ENCODE data around the gene TRNP1.

The TRNP1 gene

DNA sequence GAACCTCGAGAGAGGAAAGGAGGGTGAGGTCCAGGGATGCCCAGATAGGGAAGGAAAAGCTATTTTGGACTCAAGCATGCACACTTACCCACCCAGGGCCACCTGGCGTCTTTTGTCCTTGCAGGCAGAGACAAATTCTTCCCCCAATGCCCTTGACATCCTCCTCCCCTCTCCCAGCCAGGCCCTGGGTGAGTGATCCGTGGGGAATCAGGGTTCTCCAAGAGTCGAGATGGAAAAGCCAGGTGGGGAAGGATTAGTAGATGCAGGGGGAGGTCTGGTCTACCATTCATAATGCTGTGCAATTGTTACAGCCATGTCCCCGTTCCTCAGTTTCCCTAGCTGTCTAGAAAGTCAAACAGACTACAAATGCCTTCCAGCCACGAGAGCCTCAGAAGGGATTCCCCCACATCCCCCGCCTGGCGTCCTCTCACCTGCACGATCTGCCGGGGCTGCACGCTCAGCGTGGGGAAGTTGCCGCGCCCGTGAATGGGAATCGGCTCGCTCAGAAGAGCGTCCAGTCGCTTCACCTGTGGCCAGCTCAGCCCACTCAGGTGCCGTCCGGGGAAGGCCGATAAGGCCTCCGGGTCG lies 18.6 kb downstream of the TRNP1 start:
- peaks cover 0 to 14% (median 4%) of the 10 kb centered on the region in 5 experiments for H3K27me3 ChIP-seq (replicated peaks in 2 of 5; ENCODE audit: control insufficient read depth in 4 of 5, insufficient read depth in 5 of 5, low read length in 4 of 5)
- H3K4me1 ChIP-seq (ENCODE audit: control extremely low read depth in 1 of 4, control insufficient read depth in 4 of 4, insufficient read depth in 4 of 4, low read length in 3 of 4) = peaks cover 0 to 23% (median 11%) of the 10 kb centered on the region in 4 experiments
- H3K36me3 ChIP-seq (ENCODE audit: control insufficient read depth in 4 of 4, insufficient read depth in 4 of 4, low read length in 3 of 4) = no peaks in the 10 kb centered on the region
- 24% methylated on average over 16 of the region's 24 CpGs for WGBS (ENCODE audit: insufficient coverage)
- DNase-seq = no peak
- POLR2A ChIA-PET = no interaction called here
- no peaks in the 10 kb centered on the region for H3K9me3 ChIP-seq (ENCODE audit: control extremely low read depth in 1 of 5, control insufficient read depth in 4 of 5, insufficient read depth in 2 of 5, low read depth in 1 of 5, low read length in 4 of 5)
- peak overlapping the region in 2 of 7 experiments; percentile 60 to 70 for H3K4me3 ChIP-seq (ENCODE audit: control insufficient read depth in 1 of 7, extremely low read depth in 1 of 7, insufficient read depth in 4 of 7, low read depth in 2 of 7, low read length in 6 of 7)
- CTCF ChIA-PET = interaction anchor here (0.8 to 2.2 kb wide), 4 partner anchors 12 to 33 kb away, joined by 3 to 4 read pairs (median 4); no protein-coding TSS in a partner anchor
- no peak overlapping the region for H3K27ac ChIP-seq (ENCODE audit: insufficient read depth in 1 of 2, low read depth in 1 of 2, low read length in 2 of 2, poor library complexity in 1 of 2, severe bottlenecking in 2 of 2)

DNA sequence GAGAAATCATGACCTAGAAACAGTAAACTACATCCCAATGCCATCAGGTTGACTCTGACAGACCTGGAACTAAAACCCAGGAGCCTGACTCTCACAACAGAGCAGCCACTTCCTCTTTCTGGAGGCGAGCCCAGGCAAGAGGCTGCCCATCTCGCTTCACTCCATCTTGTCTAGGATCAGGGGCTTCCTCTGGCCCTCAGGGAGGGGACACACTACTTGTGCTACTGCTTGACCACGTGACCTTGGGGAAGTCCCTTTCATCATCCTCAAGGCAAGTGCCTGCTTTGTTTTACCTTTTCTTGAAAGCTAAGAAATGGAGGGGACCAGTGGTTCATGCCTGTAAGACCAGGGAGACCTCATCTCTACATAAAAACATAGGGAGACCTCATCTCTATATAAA lies 21.8 kb downstream of the TRNP1 start:
- 21% methylated on average over 2 of the region's 3 CpGs for WGBS (ENCODE audit: insufficient coverage)
- no peaks in the 10 kb centered on the region for H3K9me3 ChIP-seq (ENCODE audit: control extremely low read depth in 1 of 5, control insufficient read depth in 4 of 5, insufficient read depth in 2 of 5, low read depth in 1 of 5, low read length in 4 of 5)
- DNase-seq = peak; percentile 29 to 77 (median 67)
- H3K27ac ChIP-seq (ENCODE audit: insufficient read depth in 1 of 2, low read depth in 1 of 2, low read length in 2 of 2, poor library complexity in 1 of 2, severe bottlenecking in 2 of 2) = no peak overlapping the region
- H3K4me1 ChIP-seq (ENCODE audit: control extremely low read depth in 1 of 4, control insufficient read depth in 4 of 4, insufficient read depth in 4 of 4, low read length in 3 of 4) = peaks cover 0 to 23% (median 11%) of the 10 kb centered on the region in 4 experiments
- H3K4me3 ChIP-seq (ENCODE audit: control insufficient read depth in 1 of 7, extremely low read depth in 1 of 7, insufficient read depth in 4 of 7, low read depth in 2 of 7, low read length in 6 of 7) = no peak overlapping the region
- H3K36me3 ChIP-seq (ENCODE audit: control insufficient read depth in 4 of 4, insufficient read depth in 4 of 4, low read length in 3 of 4) = no peaks in the 10 kb centered on the region
- H3K27me3 ChIP-seq (replicated peaks in 2 of 5; ENCODE audit: control insufficient read depth in 4 of 5, insufficient read depth in 5 of 5, low read length in 4 of 5) = peaks cover 0 to 14% (median 4%) of the 10 kb centered on the region in 5 experiments
- ChIA-PET CTCF (no interaction called here), POLR2A (no interaction called here)

DNA sequence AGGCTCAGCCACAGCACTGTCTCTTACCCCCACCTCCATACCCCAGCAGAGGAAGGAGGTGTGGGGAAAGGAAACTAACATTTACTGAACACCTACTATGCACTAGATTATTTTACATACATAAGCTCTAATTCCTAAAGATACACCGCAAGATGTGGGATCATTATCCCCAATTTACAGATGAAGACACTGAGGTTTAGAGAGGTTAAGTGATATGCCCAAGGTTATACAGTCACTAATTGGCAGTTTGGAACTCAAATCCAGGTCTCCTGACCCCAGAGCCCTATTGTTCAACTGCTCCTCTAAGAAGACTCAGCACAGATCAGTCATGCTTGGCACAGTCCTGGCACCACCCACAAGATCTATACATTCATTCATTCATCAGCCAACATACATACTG lies 22.9 kb downstream of the TRNP1 start:
- H3K9me3 ChIP-seq (ENCODE audit: control extremely low read depth in 1 of 5, control insufficient read depth in 4 of 5, insufficient read depth in 2 of 5, low read depth in 1 of 5, low read length in 4 of 5) = no peaks in the 10 kb centered on the region
- H3K27me3 ChIP-seq (replicated peaks in 2 of 5; ENCODE audit: control insufficient read depth in 4 of 5, insufficient read depth in 5 of 5, low read length in 4 of 5) = peaks cover 0 to 13% (median 3%) of the 10 kb centered on the region in 5 experiments
- H3K4me3 ChIP-seq (ENCODE audit: control insufficient read depth in 1 of 7, extremely low read depth in 1 of 7, insufficient read depth in 4 of 7, low read depth in 2 of 7, low read length in 6 of 7) = no peak overlapping the region
- CTCF ChIA-PET = interaction anchor here (1.1 to 1.4 kb wide), 3 partner anchors 10 to 27 kb away, joined by 4 read pairs; no protein-coding TSS in a partner anchor
- DNase-seq = no peak
- H3K4me1 ChIP-seq (ENCODE audit: control extremely low read depth in 1 of 4, control insufficient read depth in 4 of 4, insufficient read depth in 4 of 4, low read length in 3 of 4) = peaks cover 0 to 23% (median 11%) of the 10 kb centered on the region in 4 experiments
- WGBS (ENCODE audit: insufficient coverage) = 100% methylated on average over 1 of the region's 1 CpG
- H3K36me3 ChIP-seq (ENCODE audit: control insufficient read depth in 4 of 4, insufficient read depth in 4 of 4, low read length in 3 of 4) = no peaks in the 10 kb centered on the region
- H3K27ac ChIP-seq (ENCODE audit: insufficient read depth in 1 of 2, low read depth in 1 of 2, low read length in 2 of 2, poor library complexity in 1 of 2, severe bottlenecking in 2 of 2) = no peak overlapping the region
- POLR2A ChIA-PET = no interaction called here

DNA sequence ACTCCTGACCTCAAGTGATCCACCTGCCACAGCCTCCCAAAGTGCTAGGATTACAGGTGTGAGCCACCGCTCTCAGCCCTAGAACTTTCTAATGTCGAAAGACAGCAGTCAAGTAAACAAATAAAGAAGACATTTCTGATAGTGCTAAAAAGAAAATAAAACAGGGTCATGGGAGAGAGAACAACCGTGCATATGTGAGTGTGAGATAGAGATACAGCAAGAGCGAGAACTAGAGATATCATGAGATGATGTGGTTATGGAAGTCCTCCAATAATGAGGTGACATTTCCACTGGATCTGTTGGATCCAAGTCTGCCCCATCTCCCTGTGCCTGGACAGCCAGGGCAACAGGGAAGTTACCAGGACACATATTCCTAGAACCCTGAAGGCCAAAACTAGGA lies 23.7 kb downstream of the TRNP1 start:
- no peaks in the 10 kb centered on the region for H3K36me3 ChIP-seq (ENCODE audit: control insufficient read depth in 4 of 4, insufficient read depth in 4 of 4, low read length in 3 of 4)
- DNase-seq = no peak
- WGBS (ENCODE audit: insufficient coverage) = 89% methylated on average over 4 of the region's 4 CpGs
- CTCF ChIA-PET = interaction anchor here (0.6 to 2.0 kb wide), 6 partner anchors 9 to 78 kb away, joined by 3 to 8 read pairs (median 4); no protein-coding TSS in a partner anchor
- no peak overlapping the region for H3K4me3 ChIP-seq (ENCODE audit: control insufficient read depth in 1 of 7, extremely low read depth in 1 of 7, insufficient read depth in 4 of 7, low read depth in 2 of 7, low read length in 6 of 7)
- H3K4me1 ChIP-seq (ENCODE audit: control extremely low read depth in 1 of 4, control insufficient read depth in 4 of 4, insufficient read depth in 4 of 4, low read length in 3 of 4) = peaks cover 0 to 19% (median 10%) of the 10 kb centered on the region in 4 experiments
- no peaks in the 10 kb centered on the region for H3K9me3 ChIP-seq (ENCODE audit: control extremely low read depth in 1 of 5, control insufficient read depth in 4 of 5, insufficient read depth in 2 of 5, low read depth in 1 of 5, low read length in 4 of 5)
- peaks cover 0 to 5% (median 0%) of the 10 kb centered on the region in 5 experiments for H3K27me3 ChIP-seq (replicated peaks in 2 of 5; ENCODE audit: control insufficient read depth in 4 of 5, insufficient read depth in 5 of 5, low read length in 4 of 5)
- POLR2A ChIA-PET = interaction anchor here (0.9 kb wide), 1 partner anchor 9 kb away, joined by 4 read pairs; no protein-coding TSS in a partner anchor
- no peak overlapping the region for H3K27ac ChIP-seq (ENCODE audit: insufficient read depth in 1 of 2, low read depth in 1 of 2, low read length in 2 of 2, poor library complexity in 1 of 2, severe bottlenecking in 2 of 2)

DNA sequence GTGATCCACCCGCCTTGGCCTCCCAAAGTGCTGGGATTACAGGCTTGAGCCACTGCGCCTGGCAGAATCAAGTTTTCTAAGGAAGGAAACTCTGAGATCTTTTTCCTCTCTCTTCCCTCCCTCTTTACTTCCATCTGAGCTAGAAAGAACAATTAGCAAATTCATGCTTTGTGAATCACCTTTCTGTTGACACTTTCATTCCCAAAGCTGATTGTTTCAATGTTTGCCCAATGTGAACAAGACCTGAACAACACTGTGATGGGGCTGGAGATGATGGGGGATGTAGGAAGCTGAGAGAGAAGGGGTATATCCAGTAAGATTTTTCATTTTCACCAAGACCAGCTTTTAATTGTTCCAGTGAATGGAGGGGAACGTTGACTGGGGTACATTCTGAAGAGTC lies 24.8 kb downstream of the TRNP1 start:
- Histone ChIP-seq H3K4me1 (ENCODE audit: control extremely low read depth in 1 of 4, control insufficient read depth in 4 of 4, insufficient read depth in 4 of 4, low read length in 3 of 4) (peaks cover 0 to 12% (median 1%) of the 10 kb centered on the region in 4 experiments), H3K9me3 (ENCODE audit: control extremely low read depth in 1 of 5, control insufficient read depth in 4 of 5, insufficient read depth in 2 of 5, low read depth in 1 of 5, low read length in 4 of 5) (no peaks in the 10 kb centered on the region), H3K27ac (ENCODE audit: insufficient read depth in 1 of 2, low read depth in 1 of 2, low read length in 2 of 2, poor library complexity in 1 of 2, severe bottlenecking in 2 of 2) (no peak overlapping the region), H3K36me3 (ENCODE audit: control insufficient read depth in 4 of 4, insufficient read depth in 4 of 4, low read length in 3 of 4) (no peaks in the 10 kb centered on the region), H3K4me3 (ENCODE audit: control insufficient read depth in 1 of 7, extremely low read depth in 1 of 7, insufficient read depth in 4 of 7, low read depth in 2 of 7, low read length in 6 of 7) (no peak overlapping the region), H3K27me3 (replicated peaks in 2 of 5; ENCODE audit: control insufficient read depth in 4 of 5, insufficient read depth in 5 of 5, low read length in 4 of 5) (no peaks in the 10 kb centered on the region)
- ChIA-PET CTCF (interaction anchor here (1.0 to 2.0 kb wide), 7 partner anchors 10 to 75 kb away, joined by 3 to 8 read pairs (median 4); no protein-coding TSS in a partner anchor), POLR2A (no interaction called here)
- WGBS (ENCODE audit: insufficient coverage) = 100% methylated on average over 2 of the region's 3 CpGs
- DNase-seq = no peak

DNA sequence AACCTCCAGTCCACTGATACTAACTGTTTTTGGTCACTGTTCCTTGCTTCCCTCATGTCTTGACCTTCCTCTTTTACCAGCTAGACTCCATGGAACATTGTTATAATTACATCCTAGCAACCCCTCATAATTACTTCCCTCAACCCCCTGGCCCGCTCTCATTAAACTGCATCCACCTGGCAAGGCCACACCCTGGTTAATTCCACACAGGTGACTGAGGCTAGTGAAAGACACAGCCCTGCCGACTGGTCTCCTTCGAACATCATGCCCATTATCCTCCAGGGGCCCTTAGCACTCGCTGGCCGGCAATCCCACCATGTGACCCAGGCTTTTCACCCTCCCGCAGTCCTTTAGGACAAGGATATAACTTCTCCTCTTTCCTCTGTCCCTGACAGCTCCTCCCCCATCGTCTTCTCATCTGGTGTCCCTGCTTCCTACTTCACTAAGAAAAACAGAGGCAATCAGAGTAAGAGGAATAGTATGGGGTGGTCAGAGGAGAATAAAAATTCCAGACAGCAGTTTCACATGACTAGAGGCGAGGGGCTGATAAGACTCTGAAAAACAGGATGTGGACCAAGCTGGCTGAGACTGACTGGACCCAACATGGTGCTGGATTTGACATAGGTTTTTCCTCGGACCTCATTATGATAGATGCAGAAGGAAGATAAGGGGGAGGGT lies 28.0 kb downstream of the TRNP1 start:
- ChIA-PET CTCF (interaction anchor here (1.1 to 2.9 kb wide), 3 partner anchors 22 to 75 kb away, joined by 3 to 12 read pairs (median 6); no protein-coding TSS in a partner anchor), POLR2A (no interaction called here)
- no peaks in the 10 kb centered on the region for H3K4me1 ChIP-seq (ENCODE audit: control extremely low read depth in 1 of 4, control insufficient read depth in 4 of 4, insufficient read depth in 4 of 4, low read length in 3 of 4)

DNA sequence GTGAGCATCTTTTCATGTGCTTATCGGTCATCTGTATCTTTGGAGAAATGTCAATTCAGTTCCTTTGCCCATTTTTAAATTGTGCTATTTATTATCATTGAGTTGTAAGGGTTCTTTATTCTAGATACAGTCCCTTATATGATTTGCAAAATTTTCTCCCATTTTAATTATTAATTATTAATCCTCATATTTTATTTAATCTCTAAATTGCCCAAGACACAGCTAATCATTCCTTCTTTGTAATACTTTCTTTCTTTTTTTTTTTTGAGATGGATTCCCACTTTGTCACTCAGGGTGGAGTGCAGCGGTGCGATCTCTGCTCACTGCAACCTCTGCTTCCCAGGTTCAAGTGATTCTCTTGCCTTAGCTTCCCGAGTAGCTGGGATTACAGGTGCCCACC lies 32.2 kb downstream of the TRNP1 start:
- WGBS (ENCODE audit: insufficient coverage) = 100% methylated on average over 2 of the region's 4 CpGs
- no peaks in the 10 kb centered on the region for H3K9me3 ChIP-seq (ENCODE audit: control extremely low read depth in 1 of 5, control insufficient read depth in 4 of 5, insufficient read depth in 2 of 5, low read depth in 1 of 5, low read length in 4 of 5)

More for the DNA sequence above, 28.0 kb downstream of the TRNP1 start:
- Histone ChIP-seq H3K27me3 (replicated peaks in 2 of 5; ENCODE audit: control insufficient read depth in 4 of 5, insufficient read depth in 5 of 5, low read length in 4 of 5) (no peaks in the 10 kb centered on the region), H3K36me3 (ENCODE audit: control insufficient read depth in 4 of 4, insufficient read depth in 4 of 4, low read length in 3 of 4) (no peaks in the 10 kb centered on the region), H3K4me3 (ENCODE audit: control insufficient read depth in 1 of 7, extremely low read depth in 1 of 7, insufficient read depth in 4 of 7, low read depth in 2 of 7, low read length in 6 of 7) (no peak overlapping the region), H3K27ac (ENCODE audit: insufficient read depth in 1 of 2, low read depth in 1 of 2, low read length in 2 of 2, poor library complexity in 1 of 2, severe bottlenecking in 2 of 2) (no peak overlapping the region), H3K9me3 (ENCODE audit: control extremely low read depth in 1 of 5, control insufficient read depth in 4 of 5, insufficient read depth in 2 of 5, low read depth in 1 of 5, low read length in 4 of 5) (no peaks in the 10 kb centered on the region)
- WGBS (ENCODE audit: insufficient coverage) = 89% methylated on average over 7 of the region's 9 CpGs
- DNase-seq = no peak

More for the DNA sequence above, 32.2 kb downstream of the TRNP1 start:
- POLR2A ChIA-PET = no interaction called here
- CTCF ChIA-PET = interaction anchor here (0.6 kb wide), 1 partner anchor 141 kb away, joined by 3 read pairs; no protein-coding TSS in a partner anchor
- no peak for DNase-seq
- Histone ChIP-seq H3K4me3 (ENCODE audit: control insufficient read depth in 1 of 7, extremely low read depth in 1 of 7, insufficient read depth in 4 of 7, low read depth in 2 of 7, low read length in 6 of 7) (no peak overlapping the region), H3K4me1 (ENCODE audit: control extremely low read depth in 1 of 4, control insufficient read depth in 4 of 4, insufficient read depth in 4 of 4, low read length in 3 of 4) (peaks cover 0 to 14% (median 6%) of the 10 kb centered on the region in 4 experiments), H3K36me3 (ENCODE audit: control insufficient read depth in 4 of 4, insufficient read depth in 4 of 4, low read length in 3 of 4) (no peaks in the 10 kb centered on the region), H3K27me3 (replicated peaks in 2 of 5; ENCODE audit: control insufficient read depth in 4 of 5, insufficient read depth in 5 of 5, low read length in 4 of 5) (no peaks in the 10 kb centered on the region), H3K27ac (ENCODE audit: insufficient read depth in 1 of 2, low read depth in 1 of 2, low read length in 2 of 2, poor library complexity in 1 of 2, severe bottlenecking in 2 of 2) (no peak overlapping the region)

Measured in common myeloid progenitor, CD34-positive (primary cell).